Stimulated activated CD4-positive, alpha-beta T cell treated with anti-CD3 and anti-CD28 coated beads, Interleukin-4, amount 100 ng/mL, for 1 hour (primary cell): ENCODE measurements around the gene KCTD16.

Experiments used
- DNase-seq: peaks from one replicate; pipeline ENCODE4 v3.0.0-alpha.2; 2020

Gene KCTD16

GRCh38 chr5:144167998-144168397, 2.7 kb upstream of the KCTD16 start:
- no peak for DNase-seq

GRCh38 chr5:144169904-144170275, 783 bp upstream of the KCTD16 start:
- DNase-seq = no peak

- no peak for DNase-seq
Measured at GRCh38 chr5:144173766-144174165, 3.1 kb downstream of the KCTD16 start.

- DNase-seq = no peak
Measured at GRCh38 chr5:144177548-144177947, 6.9 kb downstream of the KCTD16 start.

- DNase-seq = no peak
Measured at GRCh38 chr5:144179226-144179625, 8.6 kb downstream of the KCTD16 start.

GRCh38 chr5:144183254-144183889, 12.7 kb downstream of the KCTD16 start:
- no peak for DNase-seq

- peak; percentile 51 for DNase-seq
Measured at GRCh38 chr5:144187699-144188294, 17.1 kb downstream of the KCTD16 start.

- peak; percentile 67 for DNase-seq
Measured at GRCh38 chr5:144189800-144190429, 19.2 kb downstream of the KCTD16 start.

GRCh38 chr5:144191531-144191930, 20.9 kb downstream of the KCTD16 start:
- DNase-seq = no peak

- DNase-seq = no peak
Measured at GRCh38 chr5:144191998-144192397, 21.3 kb downstream of the KCTD16 start.

- no peak for DNase-seq
Measured at GRCh38 chr5:144192661-144193060, 22.0 kb downstream of the KCTD16 start.

GRCh38 chr5:144194144-144194543, 23.5 kb downstream of the KCTD16 start:
- no peak for DNase-seq

GRCh38 chr5:144195448-144195847, 24.8 kb downstream of the KCTD16 start:
- no peak for DNase-seq

GRCh38 chr5:144196612-144197011, 25.9 kb downstream of the KCTD16 start:
- no peak for DNase-seq

- DNase-seq = no peak
Measured at GRCh38 chr5:144198386-144198785, 27.7 kb downstream of the KCTD16 start.

GRCh38 chr5:144201588-144201987, 30.9 kb downstream of the KCTD16 start:
- DNase-seq = no peak

- no peak for DNase-seq
Measured at GRCh38 chr5:144202072-144202471, 31.4 kb downstream of the KCTD16 start.

- no peak for DNase-seq
Measured at GRCh38 chr5:144202726-144203125, 32.1 kb downstream of the KCTD16 start.

- DNase-seq = no peak
Measured at GRCh38 chr5:144203750-144204596, 33.3 kb downstream of the KCTD16 start.

- no peak for DNase-seq
Measured at GRCh38 chr5:144205141-144205551, 34.5 kb downstream of the KCTD16 start.

- no peak for DNase-seq
Measured at GRCh38 chr5:144206141-144206540, 35.5 kb downstream of the KCTD16 start.

GRCh38 chr5:144207875-144208444, 37.3 kb downstream of the KCTD16 start:
- DNase-seq = no peak

GRCh38 chr5:144209361-144209760, 38.7 kb downstream of the KCTD16 start:
- no peak for DNase-seq
